Activated T-helper 1 cell treated with anti-CD3 and anti-CD28 coated beads, Interleukin-2, amount 50 U/mL, for 16 hours (primary cell): Measurements from ENCODE around the gene CYREN.
"Not testable (repeated sequence)": the region's sequence is repeated elsewhere in the genome, so short reads cannot be mapped to it uniquely, and the experiment has no call there.

ENCODE experiments used
- DNase-seq, 2 donors: peaks; one replicate each; pipeline ENCODE4 v3.0.0-alpha.2; 2020; ENCODE audit warnings: low read depth in 1 of 2, low spot score in 1 of 2

Gene CYREN, protein sequence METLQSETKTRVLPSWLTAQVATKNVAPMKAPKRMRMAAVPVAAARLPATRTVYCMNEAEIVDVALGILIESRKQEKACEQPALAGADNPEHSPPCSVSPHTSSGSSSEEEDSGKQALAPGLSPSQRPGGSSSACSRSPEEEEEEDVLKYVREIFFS

DNA sequence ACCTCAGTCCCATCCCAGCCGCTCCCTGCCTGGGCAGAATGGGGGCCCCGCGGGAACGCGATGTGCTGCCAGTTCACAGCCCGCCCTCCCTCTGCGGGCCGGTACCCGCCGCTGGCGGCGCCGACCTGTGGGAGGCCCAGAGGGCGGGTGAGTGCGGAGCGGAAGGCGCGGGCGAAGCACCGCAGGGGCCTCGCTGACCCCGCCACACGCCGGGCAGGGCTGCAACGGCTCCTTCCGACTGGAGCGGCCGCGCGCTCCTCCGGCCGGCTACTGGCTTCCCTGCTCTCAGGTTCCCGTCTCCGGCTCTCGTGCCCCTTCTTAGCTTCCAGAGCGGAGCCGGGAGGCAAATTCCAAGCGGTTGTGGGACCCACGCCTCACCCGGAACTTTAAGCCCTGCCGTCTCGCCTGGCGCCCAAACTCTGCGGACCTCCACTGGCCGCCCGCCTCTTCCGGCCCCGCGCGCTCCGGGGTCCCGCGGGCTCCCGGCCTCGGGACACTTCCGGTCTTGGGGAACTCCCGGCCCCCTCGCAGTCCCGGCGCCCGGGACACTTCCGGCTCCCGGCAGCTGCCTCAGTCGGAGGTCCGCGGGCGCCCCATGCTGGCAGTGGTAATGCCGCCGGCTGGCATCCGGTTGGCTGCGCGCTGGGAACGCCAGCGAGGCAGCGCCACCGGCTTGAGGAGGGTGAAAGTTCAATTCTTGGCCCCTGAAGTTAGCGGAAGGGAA lies at the start of gene CYREN:
TSS of gene CYREN (minus strand) at position 434 of the 724 bp plus-strand sequence. CDS start 1,785 bp downstream, outside the sequence.
- DNase-seq: peak; percentile 82 to 88

DNA sequence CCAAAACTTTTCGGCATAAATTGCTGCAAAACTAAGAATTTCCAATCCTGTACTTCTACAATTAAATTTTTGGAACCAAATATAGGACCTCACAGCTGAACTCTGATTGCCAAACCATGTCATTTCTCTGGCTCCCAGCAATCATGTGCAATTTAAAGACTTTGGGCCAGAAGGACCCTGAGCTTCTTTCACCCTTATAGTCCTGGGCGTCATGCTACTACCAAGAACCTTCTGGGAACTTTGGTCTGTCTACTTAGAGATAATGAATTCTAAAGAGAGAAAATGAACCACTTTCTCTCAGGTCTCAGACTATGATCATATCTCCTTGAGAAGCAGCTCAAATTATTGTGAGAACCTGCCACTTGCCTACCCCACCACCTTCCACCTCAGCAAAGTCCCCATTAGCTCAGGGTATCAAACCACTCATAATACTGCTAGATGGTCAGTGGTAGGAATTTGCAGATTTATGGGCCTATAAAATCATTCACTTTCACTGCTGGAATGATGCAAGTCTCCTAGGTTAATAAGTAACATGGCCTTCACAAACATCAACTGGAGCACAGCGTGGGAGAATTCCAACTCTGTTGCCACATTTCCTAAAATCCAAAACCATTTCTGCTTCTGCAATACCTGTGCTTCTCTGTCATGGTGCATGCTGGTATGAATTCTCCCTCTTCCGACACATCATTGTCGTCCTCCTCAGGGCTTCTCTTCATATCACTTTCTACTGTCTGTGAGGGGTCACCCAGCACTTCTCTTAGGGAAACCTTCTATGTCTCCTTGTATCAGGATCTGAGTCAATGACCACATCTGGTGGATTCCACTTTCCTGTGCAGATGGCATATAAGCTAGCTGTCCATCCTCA lies 47.4 kb upstream of the CYREN start:
- DNase-seq: no peak

DNA sequence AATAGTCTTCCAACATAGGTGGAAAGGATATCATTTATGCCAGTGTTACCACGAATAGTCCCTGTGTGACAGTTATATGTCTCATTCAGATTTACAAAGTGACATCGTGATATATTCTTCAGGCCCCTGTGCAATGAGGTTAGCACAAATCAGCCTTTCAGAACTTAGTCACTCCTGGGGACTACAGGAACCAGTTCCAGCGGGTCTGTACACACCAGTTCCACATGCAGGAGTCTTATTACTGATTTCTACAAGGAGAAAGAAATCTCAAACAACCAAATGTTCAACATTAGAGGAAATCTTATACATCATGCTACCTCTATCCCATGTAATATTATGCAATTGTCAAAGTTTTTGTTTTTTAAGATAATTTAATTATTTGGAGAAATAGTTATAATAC lies 45.2 kb upstream of the CYREN start:
- DNase-seq: no peak

DNA sequence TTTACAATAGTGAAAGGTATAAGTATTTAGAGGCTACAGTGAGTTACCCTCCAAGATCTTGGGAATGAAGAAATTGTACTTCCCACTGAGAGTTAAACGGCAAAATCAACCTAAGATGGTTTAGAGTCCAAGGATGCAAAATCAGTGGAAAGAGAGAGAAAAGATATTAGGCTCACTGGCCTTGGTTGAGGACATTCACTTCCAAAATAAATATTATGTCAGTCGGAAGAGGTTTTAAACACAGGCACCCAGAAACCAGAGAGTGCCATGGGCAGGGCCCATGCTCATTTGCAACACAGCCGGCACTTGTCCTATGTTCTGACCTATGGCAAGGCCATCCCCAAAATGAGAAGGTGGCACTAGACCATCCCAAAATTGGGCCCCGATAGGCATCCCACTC lies 44.7 kb upstream of the CYREN start:
- DNase-seq: no peak

DNA sequence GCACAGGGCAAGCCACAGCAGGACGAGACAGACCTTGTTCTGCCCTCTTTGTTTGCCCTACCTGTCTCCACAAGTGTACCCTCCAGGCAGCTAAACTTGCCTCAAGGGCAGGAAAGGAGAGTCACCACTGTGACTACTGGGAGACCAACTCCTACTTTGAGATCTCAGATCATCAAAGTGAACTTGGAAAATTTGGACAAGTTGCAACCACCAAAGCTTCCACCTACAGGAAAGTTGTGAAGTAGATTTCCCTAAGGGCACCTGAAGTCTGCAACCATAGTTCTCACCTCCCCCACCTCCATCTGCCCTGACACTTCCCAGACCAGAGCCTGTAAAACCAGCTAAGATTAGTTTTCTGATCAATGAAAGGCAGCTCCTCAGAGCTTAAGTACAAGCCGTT lies 43.3 kb upstream of the CYREN start:
- no peak for DNase-seq

DNA sequence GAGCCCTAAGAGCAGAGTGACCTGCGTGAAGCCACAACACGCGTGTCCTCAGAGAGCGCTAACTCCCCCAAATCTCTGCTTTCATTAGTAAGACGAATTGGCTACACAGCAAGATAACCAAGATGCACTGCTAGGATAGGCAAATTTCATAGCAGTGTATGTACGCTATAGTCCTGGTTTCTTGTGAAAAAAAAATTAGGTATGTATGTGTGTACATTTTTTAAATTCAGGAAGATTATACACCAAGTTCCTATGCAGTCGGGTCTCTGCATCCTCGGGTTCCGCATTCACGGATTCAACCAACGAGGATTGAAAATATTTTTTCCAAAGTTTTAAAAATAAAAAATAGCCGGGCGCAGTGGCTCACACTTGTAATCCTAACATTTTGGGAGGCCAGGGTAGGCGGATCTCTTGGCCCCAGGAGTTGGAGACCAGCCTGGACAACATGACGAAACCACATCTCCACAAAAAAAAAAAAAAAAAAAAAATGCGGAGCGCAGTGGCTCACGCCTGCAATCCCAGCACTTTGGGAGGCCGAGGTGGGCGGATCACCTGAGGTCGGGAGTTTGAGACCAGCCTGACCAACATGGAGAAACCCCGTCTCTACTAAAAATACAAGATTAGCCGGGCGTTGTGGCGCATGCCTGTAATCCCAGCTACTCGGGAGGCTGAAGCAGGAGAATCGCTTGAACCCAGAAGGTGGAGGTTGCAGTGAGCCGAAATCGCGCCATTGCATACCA lies 41.6 kb upstream of the CYREN start:
- DNase-seq: not testable (repeated sequence)

DNA sequence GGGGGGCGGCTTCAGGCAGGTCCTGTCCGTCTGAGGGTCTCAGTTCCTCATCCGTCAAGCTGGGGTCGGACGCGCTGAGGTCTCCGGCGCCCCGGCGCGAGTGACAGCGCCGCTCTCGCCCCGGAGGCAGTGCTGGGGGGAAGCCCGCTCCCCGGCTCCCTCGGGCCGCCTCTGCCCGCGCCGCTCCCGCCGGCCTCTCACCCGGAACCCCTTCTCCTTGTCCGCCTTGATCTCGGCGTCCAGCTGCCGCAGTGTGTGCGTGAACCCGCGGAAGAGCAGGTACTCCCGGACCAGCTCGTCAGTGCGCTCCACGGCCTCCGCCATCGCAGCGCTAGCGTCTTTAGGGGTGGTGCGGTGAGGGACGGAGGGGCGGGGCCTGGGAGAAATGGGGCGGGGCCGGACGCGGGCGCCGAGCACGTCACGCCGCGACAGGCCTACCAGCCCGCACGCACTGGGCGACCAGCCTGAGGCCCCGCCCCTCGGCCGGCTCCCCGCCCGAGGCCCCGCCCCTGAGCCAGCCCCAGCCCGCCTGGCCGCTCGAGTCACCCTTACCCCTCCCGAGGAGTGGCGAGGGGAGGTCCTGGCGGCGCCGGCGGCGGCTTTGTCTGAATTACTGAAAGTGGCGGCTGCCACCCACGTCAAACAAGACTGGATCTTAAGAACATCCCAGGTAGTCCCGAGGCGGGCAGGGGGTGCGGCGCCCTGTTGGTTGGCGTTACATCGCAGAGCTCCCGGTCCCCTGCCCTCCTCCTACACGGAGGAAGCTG lies 40.9 kb upstream of the CYREN start, which contains the start of gene WDR91:
TSS of gene WDR91 (minus strand) at position 348 of the 767 bp plus-strand sequence. CDS start at position 324, 24 bp downstream.
- peak; percentile 94 to 96 for DNase-seq

DNA sequence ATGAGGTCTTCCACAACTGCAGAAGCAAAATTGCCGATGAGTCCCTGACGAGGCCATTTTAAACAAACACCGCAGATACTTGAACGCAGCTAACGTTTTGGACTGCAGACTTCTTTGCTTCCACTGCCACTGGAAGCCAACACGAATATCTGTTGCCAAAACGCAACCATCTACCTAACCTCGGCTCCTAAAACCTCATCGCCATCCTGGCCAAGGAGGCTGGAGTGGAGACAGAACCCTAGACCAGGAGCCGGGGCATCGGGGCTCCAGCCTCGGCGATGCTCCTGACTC lies 40.3 kb upstream of the CYREN start:
- DNase-seq: no peak

DNA sequence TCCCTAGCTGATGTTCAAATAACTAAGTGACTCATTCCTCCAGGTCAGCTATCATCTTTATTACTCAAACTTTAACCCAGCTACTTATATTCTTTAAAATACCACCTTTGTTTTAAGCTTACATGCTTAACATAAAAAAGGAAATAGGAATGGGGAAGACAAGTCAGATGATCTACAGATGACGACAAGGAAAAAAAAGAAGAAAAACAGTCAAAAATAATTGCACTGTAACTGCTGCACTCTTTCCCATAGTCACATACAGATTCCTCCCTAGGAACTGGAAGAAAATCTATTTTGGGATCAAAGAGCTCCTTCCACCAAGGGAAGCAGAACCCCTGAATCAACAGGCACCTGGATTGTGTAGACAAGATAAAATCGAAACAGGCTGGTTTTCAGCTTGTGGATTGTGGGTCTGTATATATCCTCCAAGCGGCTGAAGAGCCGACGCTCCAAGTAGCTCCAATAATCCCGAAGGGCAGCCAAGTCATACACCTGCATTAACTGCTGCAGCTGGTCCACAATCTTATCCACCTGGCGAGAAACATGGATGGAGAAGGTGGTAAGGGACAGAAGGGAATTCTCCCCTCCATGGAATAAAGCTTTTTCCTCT lies 38.8 kb upstream of the CYREN start:
- DNase-seq: no peak

DNA sequence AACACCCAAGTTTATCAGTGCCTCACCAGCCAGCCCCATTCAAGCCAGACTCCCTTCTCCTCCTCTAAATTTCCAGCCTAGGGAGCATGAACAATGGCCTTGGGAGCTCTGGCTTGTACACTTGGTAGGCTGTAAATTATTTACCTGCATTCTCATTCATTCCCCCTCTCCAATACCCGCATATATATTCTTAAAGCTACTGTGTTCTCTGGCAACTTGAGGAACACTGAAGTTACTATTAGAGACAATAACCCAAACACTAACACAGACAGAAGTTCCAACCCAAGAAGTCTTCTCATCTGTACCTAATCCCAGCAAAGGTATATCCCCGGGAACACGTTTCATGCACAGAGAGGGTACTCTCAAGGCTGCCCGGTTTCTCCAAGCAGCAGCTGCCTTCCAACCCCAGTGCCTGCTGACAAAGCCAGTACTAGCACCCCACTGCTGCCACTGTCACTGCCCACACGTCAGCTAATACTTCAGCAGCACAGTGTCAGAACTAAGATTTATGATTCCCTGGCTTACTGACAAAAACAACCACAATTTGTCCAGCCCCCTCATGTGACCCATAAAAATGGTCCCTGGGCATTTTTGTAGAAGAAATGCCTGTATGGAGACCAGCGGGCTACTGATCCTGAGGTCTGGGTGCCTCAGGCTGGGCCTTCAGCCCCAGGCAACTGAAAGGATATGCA lies 37.7 kb upstream of the CYREN start:
- no peak for DNase-seq

DNA sequence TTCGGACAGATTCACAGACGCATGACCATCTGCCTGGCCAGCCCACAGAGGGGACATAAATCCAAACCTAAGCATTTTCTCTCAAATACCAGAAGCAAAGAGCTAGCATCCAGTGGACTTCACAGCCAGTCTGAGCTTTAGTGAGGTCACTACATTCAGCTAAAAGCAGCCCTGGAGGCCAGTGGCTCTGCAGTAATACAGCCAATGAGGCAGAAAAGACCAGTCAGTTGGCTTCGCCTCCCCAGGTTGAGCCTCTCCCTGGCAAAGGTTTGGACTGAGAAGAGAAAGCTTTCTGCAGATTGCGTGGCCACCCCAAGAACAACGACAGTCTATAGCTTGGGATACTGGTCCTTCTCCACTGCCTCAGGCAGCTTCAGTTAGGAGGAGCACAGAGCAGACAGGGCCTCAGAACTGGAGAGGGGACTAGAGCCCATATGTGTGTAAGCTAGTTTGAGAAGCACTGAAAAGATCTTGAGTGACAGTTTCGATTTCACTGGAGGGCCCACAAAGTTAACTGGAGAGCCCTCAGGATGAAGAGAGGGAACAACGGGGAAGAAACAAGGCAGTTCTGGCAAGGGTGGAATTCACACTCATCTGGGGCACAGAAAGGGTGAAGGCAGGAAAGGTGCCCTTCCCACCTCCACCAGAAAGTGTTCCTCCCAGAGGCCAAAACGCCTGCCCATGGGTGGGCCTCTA lies 37.0 kb upstream of the CYREN start:
- DNase-seq: no peak

DNA sequence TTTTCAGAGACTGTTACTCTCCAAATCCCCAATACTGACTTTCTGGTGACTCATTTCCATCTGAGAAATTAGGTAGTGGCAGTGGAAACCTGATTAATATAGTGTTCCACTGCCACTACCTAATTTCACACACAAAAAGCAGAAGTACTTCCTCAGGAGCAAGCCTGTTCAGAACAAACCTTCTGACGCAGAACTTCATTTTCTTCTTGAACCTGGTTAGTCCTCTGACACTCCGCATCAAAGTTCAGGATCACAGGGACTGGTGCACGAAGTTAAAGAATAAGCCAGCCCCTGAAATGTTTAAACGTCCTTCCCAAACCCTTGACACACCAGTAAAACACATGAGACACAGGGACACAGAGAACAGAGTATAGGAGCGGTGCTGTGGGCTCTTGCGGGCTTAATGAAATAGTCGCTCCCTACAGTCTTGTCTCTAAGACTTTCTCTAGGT lies 36.5 kb upstream of the CYREN start:
- DNase-seq: no peak

DNA sequence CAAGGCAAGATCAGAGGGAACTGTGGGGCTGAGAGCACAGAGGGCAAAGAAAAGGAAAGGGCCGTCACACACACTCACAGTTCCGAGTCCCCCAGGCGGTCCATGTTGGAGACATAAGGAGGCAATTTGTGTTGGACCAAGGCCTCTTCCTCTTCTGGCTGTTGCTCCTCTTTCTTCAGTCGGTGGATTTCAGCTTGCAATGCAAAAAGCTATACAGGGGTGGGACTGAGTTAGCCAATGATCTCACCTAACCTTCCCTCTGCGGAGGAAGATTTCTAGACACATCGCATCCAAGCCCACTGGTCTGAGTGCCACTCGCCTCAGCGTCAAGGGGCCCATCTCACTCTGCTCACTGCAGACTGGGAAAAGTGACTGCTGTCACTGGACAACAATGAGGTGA lies 35.3 kb upstream of the CYREN start:
- DNase-seq: no peak

DNA sequence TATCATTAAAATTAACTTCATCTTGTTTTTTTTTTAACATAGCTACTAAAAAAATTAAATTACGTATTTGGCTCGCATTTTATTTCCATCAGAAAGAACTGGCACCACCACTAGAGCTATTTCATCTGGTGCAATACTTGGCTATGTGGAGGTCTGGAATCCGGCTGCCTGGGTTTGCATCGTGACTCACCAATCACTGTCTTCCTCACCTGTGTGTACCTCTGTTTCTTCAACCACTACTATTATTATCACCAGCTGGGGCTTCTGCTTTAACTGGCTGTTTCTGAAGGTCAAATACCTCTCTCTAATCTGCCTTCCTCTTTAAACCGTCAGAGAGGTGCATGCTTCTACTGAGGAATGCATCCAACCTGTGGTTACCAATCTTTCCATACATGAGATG lies 34.4 kb upstream of the CYREN start:
- DNase-seq: no peak

DNA sequence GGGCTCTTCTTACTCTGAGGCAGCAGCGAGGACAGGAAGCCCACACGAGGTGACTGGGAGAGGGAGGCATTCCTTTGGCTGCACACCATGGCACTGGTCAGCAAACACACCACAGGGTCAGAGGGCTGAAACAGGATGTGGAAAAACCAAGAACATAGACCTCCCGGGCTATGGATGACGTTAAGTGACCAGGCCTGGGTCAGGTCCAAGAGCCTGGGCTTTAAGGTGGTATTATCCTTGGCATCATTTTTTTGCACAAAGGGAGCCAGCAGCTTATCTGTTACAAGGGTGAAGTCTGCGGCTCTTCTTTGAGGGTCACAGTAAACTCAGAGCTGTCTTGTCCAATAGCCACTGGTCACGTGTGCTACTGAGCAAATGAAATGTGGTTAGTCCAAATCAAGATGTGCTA lies 33.8 kb upstream of the CYREN start:
- DNase-seq: no peak

DNA sequence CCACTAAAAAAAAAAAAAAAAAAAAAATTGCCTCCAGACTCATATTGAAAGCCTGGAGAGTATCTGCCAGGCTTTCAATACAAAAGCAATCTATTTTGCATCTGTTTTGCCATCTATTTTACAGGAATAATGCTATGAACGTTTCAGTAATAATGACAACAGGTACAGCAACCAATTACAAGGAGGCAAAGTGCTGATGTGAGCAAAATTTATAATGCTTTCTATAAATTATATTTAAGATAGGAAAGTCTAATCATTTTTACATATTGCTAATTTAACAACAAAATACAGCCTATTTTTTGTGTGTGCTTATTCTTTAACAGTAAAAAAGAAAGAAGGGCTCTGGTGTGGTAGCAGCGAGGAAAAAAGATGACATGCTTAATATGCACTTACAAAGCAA lies 30.8 kb upstream of the CYREN start:
- DNase-seq: no peak

DNA sequence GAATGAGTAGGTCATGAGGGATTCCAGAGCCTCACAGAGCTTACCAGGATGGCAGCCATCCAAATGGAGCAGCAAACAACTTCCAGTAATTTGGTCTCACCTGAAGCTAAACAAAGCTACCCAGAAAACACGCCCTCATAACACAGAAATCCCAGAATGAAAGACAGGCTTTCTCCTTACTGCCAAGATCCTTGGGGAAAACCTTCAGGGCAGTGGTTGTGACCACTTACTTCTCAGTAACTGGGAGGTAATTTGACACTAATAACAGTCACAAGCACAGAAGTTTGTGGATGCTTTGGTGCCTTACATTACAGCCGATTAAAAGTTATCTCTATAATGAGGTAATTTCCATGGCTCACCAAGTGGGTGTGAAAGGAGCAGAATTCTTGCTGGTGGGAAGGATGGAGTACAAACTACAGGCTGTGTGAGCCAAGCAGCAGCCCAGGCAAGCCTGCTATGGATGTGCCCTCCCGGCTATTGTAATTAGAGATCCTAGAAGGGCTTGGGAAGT lies 30.4 kb upstream of the CYREN start:
- no peak for DNase-seq

DNA sequence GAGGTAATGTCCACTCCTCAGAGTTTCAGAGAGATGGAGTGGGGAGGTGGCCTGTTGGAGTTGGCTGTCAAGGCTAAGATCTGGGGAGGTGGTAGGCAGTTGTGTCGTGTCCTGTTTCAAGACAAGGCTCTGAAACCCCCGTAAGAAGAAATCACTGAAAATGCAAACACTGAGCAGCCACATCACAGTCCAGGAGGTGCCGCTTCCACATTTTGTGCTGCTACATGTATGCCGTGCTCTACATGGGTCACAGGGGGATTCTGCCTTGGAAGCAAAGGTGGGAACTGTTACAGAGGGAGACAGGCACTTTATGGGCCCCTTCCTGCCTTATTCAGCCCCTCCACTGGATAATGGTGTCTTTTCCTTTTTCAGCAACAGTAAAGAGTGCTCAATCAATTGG lies 28.9 kb upstream of the CYREN start:
- DNase-seq: no peak
